Activated gamma-delta T cell treated with anti-CD3 and anti-CD28 coated beads, Interleukin-2, amount 50 U/mL, for 16 hours (primary cell): ENCODE results near the gene BLVRA.
"Not testable (repeated sequence)": the region's sequence is repeated elsewhere in the genome, so short reads cannot be mapped to it uniquely, and the experiment has no call there.

Source experiments
- DNase-seq: peaks from one replicate; pipeline ENCODE4 v3.0.0-alpha.2; 2020; ENCODE audit warnings: low read depth

BLVRA gene

GRCh38 chr7:43769281-43769680, 10.8 kb downstream of the BLVRA start:
- no peak for DNase-seq

GRCh38 chr7:43769791-43770465, 11.4 kb downstream of the BLVRA start:
- DNase-seq: no peak

GRCh38 chr7:43771128-43771527, 12.6 kb downstream of the BLVRA start:
- DNase-seq: no peak

GRCh38 chr7:43771573-43771972, 13.1 kb downstream of the BLVRA start:
- no peak for DNase-seq

GRCh38 chr7:43773268-43773667, 14.8 kb downstream of the BLVRA start:
- DNase-seq: not testable (repeated sequence)

GRCh38 chr7:43775255-43775654, 16.8 kb downstream of the BLVRA start:
- not testable (repeated sequence) for DNase-seq

- DNase-seq: not testable (repeated sequence)
These were observed 20.0 kb downstream of the BLVRA start for GRCh38 chr7:43778293-43779044.

- DNase-seq: no peak
These were observed 20.7 kb downstream of the BLVRA start for GRCh38 chr7:43779045-43779812.

- DNase-seq: no peak
These were observed 23.5 kb downstream of the BLVRA start for GRCh38 chr7:43781726-43782607.

- DNase-seq: no peak
These were observed 24.5 kb downstream of the BLVRA start for GRCh38 chr7:43782768-43783555.

GRCh38 chr7:43784030-43784584, 25.6 kb downstream of the BLVRA start:
- DNase-seq: no peak

GRCh38 chr7:43784585-43785087, 26.2 kb downstream of the BLVRA start:
- DNase-seq: not testable (repeated sequence)

- DNase-seq: no peak
These were observed 26.9 kb downstream of the BLVRA start for GRCh38 chr7:43785420-43785819.

- no peak for DNase-seq
These were observed 29.3 kb downstream of the BLVRA start for GRCh38 chr7:43787771-43788170.

- DNase-seq: no peak
These were observed 31.5 kb downstream of the BLVRA start for GRCh38 chr7:43790006-43790405.

GRCh38 chr7:43790834-43791233, 32.4 kb downstream of the BLVRA start:
- no peak for DNase-seq

- DNase-seq: no peak
These were observed 33.2 kb downstream of the BLVRA start for GRCh38 chr7:43791665-43792064.

GRCh38 chr7:43792471-43793150, 34.1 kb downstream of the BLVRA start:
- no peak for DNase-seq

GRCh38 chr7:43799605-43800004, 41.1 kb downstream of the BLVRA start:
- no peak for DNase-seq

- DNase-seq: no peak
These were observed 45.4 kb downstream of the BLVRA start for GRCh38 chr7:43803865-43804264.
